ENCODE results near the gene CD274.
"Not testable (repeated sequence)": the region's sequence is repeated elsewhere in the genome, so short reads cannot be mapped to it uniquely, and the experiment has no call there.

The CD274 gene

GRCh38 chr9:5468850-5469249, 18.5 kb downstream of the CD274 start:
- no peak for DNase-seq (ENCODE audit: low spot score)
- H3K4me3 ChIP-seq: no peak overlapping the region
- TF ChIP-seq CTCF (IDR thresholded peaks at IDR 0.05): no peak
- no peak overlapping the region for H3K27ac ChIP-seq

GRCh38 chr9:5470122-5470521, 19.8 kb downstream of the CD274 start:
- Histone ChIP-seq H3K27ac (no peak overlapping the region), H3K4me3 (no peak overlapping the region)
- no peak for TF ChIP-seq CTCF (IDR thresholded peaks at IDR 0.05)
- no peak for DNase-seq (ENCODE audit: low spot score)

- no peak for DNase-seq (ENCODE audit: low spot score)
- Histone ChIP-seq H3K4me3 (no peak overlapping the region), H3K27ac (no peak overlapping the region)
- TF ChIP-seq CTCF (IDR thresholded peaks at IDR 0.05): no peak
Measured at GRCh38 chr9:5470816-5471215, 20.5 kb downstream of the CD274 start.

- not testable (repeated sequence) for H3K27ac ChIP-seq, H3K4me3 ChIP-seq
Measured at GRCh38 chr9:5475611-5476010, 25.3 kb downstream of the CD274 start.

GRCh38 chr9:5478206-5478605, 27.9 kb downstream of the CD274 start:
- no peak for DNase-seq (ENCODE audit: low spot score)
- H3K4me3 ChIP-seq: no peak overlapping the region
- no peak overlapping the region for H3K27ac ChIP-seq
- TF ChIP-seq CTCF (IDR thresholded peaks at IDR 0.05): no peak

More at GRCh38 chr9:5475611-5476010, 25.3 kb downstream of the CD274 start:
- DNase-seq (ENCODE audit: low spot score): not testable (repeated sequence)

GRCh38 chr9:5479994-5480694, 29.8 kb downstream of the CD274 start:
- Histone ChIP-seq H3K4me3 (no peak overlapping the region), H3K27ac (no peak overlapping the region)
- DNase-seq (ENCODE audit: low spot score): no peak
- TF ChIP-seq CTCF (IDR thresholded peaks at IDR 0.05): no peak

- no peak for DNase-seq (ENCODE audit: low spot score)
- H3K27ac ChIP-seq: no peak overlapping the region
- no peak for TF ChIP-seq CTCF (IDR thresholded peaks at IDR 0.05)
- no peak overlapping the region for H3K4me3 ChIP-seq
Measured at GRCh38 chr9:5480919-5481318, 30.6 kb downstream of the CD274 start.

Data from coronary artery (tissue), 2 donors.